Kidney (tissue), 14 donors: ENCODE data around the gene PPP2R2C. TPM values are rescaled to one million over a fixed set of nuclear protein-coding genes. Genes with fewer than 3 reads are reported as not detected.

Source experiments
- DNase-seq, 5 donors: peaks; one replicate each; pipeline ENCODE4 v3.0.0-alpha.2; 2013 to 2020
- FAIRE-seq: peaks from 2 replicates; lab custom pipeline; 2012; peaks lifted over from hg19 to GRCh38; lab: Jason Lieb, UNC
- H3K27ac ChIP-seq, 2 donors: one replicate each; pipeline ENCODE4 v1.7.0; 2013; ENCODE audit warnings: low read depth in 2 of 2, low read length in 2 of 2, inconsistent platforms in 1 of 2
- H3K27me3 ChIP-seq: one replicate; pipeline ENCODE4 v1.7.1; 2013; ENCODE audit warnings: low read length, inconsistent platforms; ENCODE audit not compliant: control insufficient read depth, insufficient read depth
- H3K36me3 ChIP-seq, 3 donors: one replicate each; pipeline versions ENCODE4 v1.7.0 to v1.7.1; 2013; ENCODE audit warnings: low read length in 3 of 3, control low read depth in 1 of 3, inconsistent platforms in 1 of 3; ENCODE audit not compliant: insufficient read depth in 3 of 3, control insufficient read depth in 2 of 3
- H3K4me1 ChIP-seq, 3 donors: one replicate each; pipeline versions ENCODE4 v1.7.0 to v1.7.1; 2013; ENCODE audit warnings: low read length in 3 of 3, inconsistent platforms in 1 of 3, low read depth in 1 of 3; ENCODE audit not compliant: control insufficient read depth in 2 of 3, insufficient read depth in 2 of 3
- H3K4me3 ChIP-seq, 3 donors: one replicate each; pipeline versions ENCODE4 v1.7.0 to v1.8.1; 2013; ENCODE audit warnings: low read length in 3 of 3, control low read depth in 1 of 3, inconsistent platforms in 1 of 3
- H3K9ac ChIP-seq, 3 donors: one replicate each; pipeline versions ENCODE4 v1.7.0 to v1.7.1; 2013; ENCODE audit warnings: low read length in 3 of 3, control low read depth in 1 of 3, inconsistent platforms in 1 of 3
- H3K9me3 ChIP-seq, 3 donors: one replicate each; pipeline versions ENCODE4 v1.7.0 to v1.7.1; 2013; ENCODE audit warnings: low read length in 3 of 3, control low read depth in 1 of 3, inconsistent platforms in 1 of 3; ENCODE audit not compliant: control insufficient read depth in 2 of 3, insufficient read depth in 1 of 3
- CTCF ChIP-seq: IDR thresholded peaks from 3 replicates; pipeline ENCODE4 v1.5.1; 2012; ENCODE audit warnings: mild to moderate bottlenecking, moderate library complexity, borderline replicate concordance; ENCODE audit not compliant: insufficient read depth; ENCODE audit errors: extremely low read depth
- intact Hi-C: fragments of 100-400 bp; cut with DNase I; formaldehyde crosslinking; loops from one replicate; pipeline ENCODE4 v1.11.1; 2022
- polyA plus RNA-seq: library from polyadenylated mRNA; stranded (reverse); fragments of 350-450 nt; fragmentation: Illumina TruSeq; extraction: RNeasy Lipid Tissue Mini Kit (QIAGEN cat#74804); gene quantifications from one replicate; pipeline ENCODE4 v1.2.3, GENCODE V29; 2014; ENCODE audit warnings: low read depth, low replicate concordance; ENCODE audit not compliant: insufficient read depth
- total RNA-seq: library from RNA; stranded (reverse); fragmentation: NEBNext Ultra II Directional; extraction: Animal tissue kit (Norgen Biotek cat#: 25700); gene quantifications from one replicate; pipeline ENCODE4 v1.2.1, GENCODE V29; 2021
- donor health status: control.
- donor health status: control.
- donor health status: control.
- donor health status: control.
- donor health status: control.
- donor health status: DM: yes; HTN: yes; CAD: no.
- donor health status: Normal renal cell carcinoma (clear cell type).

Gene PPP2R2C
- total and polyA plus RNA-seq, 2 donors from 2014 or later = 0.39 to 0.82 TPM

GRCh38 chr4:6321361-6321760 is 151.1 kb downstream of the PPP2R2C start:
- Histone ChIP-seq H3K27me3 (no peaks in the 10 kb centered on the region), H3K36me3 (no peaks in the 10 kb centered on the region), H3K4me3 (no peak overlapping the region), H3K27ac (no peak overlapping the region), H3K9me3 (peaks cover 0 to 5% (median 0%) of the 10 kb centered on the region in 3 donors), H3K4me1 (no peaks in the 10 kb centered on the region), H3K9ac (no peak overlapping the region)
- FAIRE-seq (no peak), DNase-seq (no peak)
- no peak for TF ChIP-seq CTCF
- intact Hi-C loops = no loop called here

GRCh38 chr4:6320663-6321062 is 151.8 kb downstream of the PPP2R2C start:
- Histone ChIP-seq H3K27me3 (no peaks in the 10 kb centered on the region), H3K4me3 (no peak overlapping the region), H3K9me3 (peaks cover 0 to 5% (median 0%) of the 10 kb centered on the region in 3 donors), H3K9ac (no peak overlapping the region), H3K4me1 (no peaks in the 10 kb centered on the region), H3K27ac (no peak overlapping the region), H3K36me3 (no peaks in the 10 kb centered on the region)
- no peak for TF ChIP-seq CTCF
- FAIRE-seq = no peak
- intact Hi-C loops = no loop called here
- no peak for DNase-seq

GRCh38 chr4:6319530-6320150 is 152.8 kb downstream of the PPP2R2C start:
- no peak for DNase-seq
- Histone ChIP-seq H3K36me3 (no peaks in the 10 kb centered on the region), H3K9me3 (peaks cover 0 to 5% (median 0%) of the 10 kb centered on the region in 3 donors), H3K27me3 (no peaks in the 10 kb centered on the region), H3K27ac (no peak overlapping the region), H3K4me1 (no peaks in the 10 kb centered on the region), H3K9ac (no peak overlapping the region), H3K4me3 (no peak overlapping the region)
- intact Hi-C loops = no loop called here
- FAIRE-seq = no peak
- TF ChIP-seq CTCF = no peak

GRCh38 chr4:6318206-6318605 is 154.2 kb downstream of the PPP2R2C start:
- Histone ChIP-seq H3K36me3 (no peaks in the 10 kb centered on the region), H3K9ac (no peak overlapping the region), H3K9me3 (peaks cover 0 to 5% (median 0%) of the 10 kb centered on the region in 3 donors), H3K27ac (no peak overlapping the region), H3K4me3 (no peak overlapping the region), H3K4me1 (no peaks in the 10 kb centered on the region), H3K27me3 (no peaks in the 10 kb centered on the region)
- no peak for TF ChIP-seq CTCF
- intact Hi-C loops = no loop called here
- FAIRE-seq (no peak), DNase-seq (no peak)
